ENCODE measurements around the gene EGFR. TPM values are rescaled to one million over a fixed set of nuclear protein-coding genes. Genes with fewer than 3 reads are reported as not detected.

The EGFR gene
- total and polyA plus RNA-seq, 2 experiments from 2014 or later = 0.51 to 0.57 TPM

DNA sequence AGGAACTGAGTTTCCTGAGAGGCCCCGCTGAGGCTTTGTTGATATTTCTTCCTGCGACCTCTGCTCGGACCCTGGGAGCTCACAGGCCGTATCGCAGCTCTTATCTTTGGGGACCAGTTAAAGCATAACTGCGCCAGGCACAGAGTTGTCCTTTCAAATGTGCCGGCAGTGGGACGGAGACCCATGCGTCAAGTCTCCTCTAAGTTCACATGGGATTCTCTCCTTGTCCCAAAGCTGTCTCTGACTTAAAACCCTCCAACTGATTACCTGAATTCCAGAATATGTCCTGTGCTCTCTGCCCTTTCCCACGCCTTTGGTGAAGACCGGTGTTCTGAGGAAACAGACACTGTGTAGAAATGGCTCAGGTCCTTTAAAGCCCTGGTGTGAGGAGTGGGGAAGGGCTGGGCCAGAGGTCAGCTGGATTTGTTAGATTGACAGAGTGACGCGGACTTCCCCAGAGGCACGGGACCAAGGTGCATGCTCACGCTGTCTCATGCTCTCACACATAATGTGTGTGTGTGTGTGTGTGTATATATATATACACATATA lies 169.8 kb downstream of the EGFR start:
- no peaks in the 10 kb centered on the region for H3K27me3 ChIP-seq
- no peaks in the 10 kb centered on the region for H3K36me3 ChIP-seq
- no peak overlapping the region for H3K4me3 ChIP-seq
- H3K27ac ChIP-seq = no peak overlapping the region
- H3K9me3 ChIP-seq (ENCODE audit: low read depth) = no peaks in the 10 kb centered on the region
- TF ChIP-seq, protein P1, sequence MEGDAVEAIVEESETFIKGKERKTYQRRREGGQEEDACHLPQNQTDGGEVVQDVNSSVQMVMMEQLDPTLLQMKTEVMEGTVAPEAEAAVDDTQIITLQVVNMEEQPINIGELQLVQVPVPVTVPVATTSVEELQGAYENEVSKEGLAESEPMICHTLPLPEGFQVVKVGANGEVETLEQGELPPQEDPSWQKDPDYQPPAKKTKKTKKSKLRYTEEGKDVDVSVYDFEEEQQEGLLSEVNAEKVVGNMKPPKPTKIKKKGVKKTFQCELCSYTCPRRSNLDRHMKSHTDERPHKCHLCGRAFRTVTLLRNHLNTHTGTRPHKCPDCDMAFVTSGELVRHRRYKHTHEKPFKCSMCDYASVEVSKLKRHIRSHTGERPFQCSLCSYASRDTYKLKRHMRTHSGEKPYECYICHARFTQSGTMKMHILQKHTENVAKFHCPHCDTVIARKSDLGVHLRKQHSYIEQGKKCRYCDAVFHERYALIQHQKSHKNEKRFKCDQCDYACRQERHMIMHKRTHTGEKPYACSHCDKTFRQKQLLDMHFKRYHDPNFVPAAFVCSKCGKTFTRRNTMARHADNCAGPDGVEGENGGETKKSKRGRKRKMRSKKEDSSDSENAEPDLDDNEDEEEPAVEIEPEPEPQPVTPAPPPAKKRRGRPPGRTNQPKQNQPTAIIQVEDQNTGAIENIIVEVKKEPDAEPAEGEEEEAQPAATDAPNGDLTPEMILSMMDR (IDR thresholded peaks at IDR 0.05; ENCODE audit: low read depth, low read length) = no peak
- H3K4me1 ChIP-seq (ENCODE audit: low read depth) = peaks cover 4% of the 10 kb centered on the region
- no peak for DNase-seq (ENCODE audit: low read depth in 1 of 2, low spot score in 1 of 2)

DNA sequence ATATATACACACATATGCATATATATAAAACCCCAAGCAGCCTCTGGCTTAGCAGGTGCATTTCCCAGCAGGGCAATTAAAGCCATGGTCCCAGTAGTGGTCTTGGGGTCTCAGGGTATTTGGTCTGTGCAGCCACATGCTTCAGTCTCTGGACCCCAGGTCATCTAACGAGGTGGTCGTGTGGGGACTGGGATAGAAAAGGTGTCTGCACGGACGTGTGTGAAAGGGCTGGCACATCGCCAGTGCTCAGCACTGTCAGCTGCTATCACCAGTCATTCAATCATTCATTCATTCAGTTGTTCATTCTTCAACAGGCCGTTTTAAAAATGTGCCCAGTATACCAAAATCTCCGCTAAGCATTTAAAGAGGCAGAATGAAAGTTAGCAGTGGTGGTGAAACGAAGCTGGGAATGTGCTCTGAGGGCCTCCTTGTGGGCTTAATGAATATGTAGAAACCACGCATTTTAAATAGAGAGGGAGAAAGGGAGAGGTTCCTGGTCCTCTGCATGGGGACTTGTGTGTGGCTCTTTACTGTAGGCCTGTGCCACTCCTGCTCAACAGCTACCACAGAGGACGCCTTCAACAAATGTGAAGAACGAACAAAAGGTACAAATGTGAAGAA lies 170.4 kb downstream of the EGFR start:
- no peaks in the 10 kb centered on the region for H3K27me3 ChIP-seq
- no peak overlapping the region for H3K27ac ChIP-seq
- H3K4me1 ChIP-seq (ENCODE audit: low read depth) = peaks cover 4% of the 10 kb centered on the region
- H3K4me3 ChIP-seq = no peak overlapping the region
- H3K36me3 ChIP-seq = no peaks in the 10 kb centered on the region
- TF ChIP-seq, protein P1 (IDR thresholded peaks at IDR 0.05; ENCODE audit: low read depth, low read length) = no peak
- no peak for DNase-seq (ENCODE audit: low read depth in 1 of 2, low spot score in 1 of 2)
- no peaks in the 10 kb centered on the region for H3K9me3 ChIP-seq (ENCODE audit: low read depth)

DNA sequence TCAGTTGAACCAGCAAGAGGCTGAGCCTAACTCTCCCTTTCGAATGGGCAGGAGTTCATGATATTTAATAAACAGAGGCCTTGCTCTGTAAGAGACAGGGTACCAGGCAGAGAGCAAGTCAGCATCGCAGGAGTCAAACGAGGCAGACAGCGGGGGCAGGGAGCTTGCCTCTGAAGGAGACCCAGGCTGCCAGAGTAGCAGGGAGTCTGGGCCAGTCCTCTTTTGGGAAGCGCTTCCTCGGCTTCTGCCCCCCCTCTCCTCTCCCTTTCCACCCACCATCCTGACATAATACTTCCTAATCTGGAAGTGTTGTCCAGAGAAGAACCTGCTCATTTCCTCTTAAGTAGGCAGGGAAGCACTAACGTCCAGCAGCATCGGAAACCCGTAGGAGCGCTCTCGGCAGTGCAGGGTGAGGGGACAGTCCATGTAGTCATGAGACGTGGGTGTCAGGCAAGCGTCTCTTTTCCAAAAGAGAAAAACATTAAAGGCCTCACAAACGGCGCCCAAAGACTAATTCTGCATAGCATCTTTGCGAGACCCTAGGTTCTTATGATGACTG lies 171.1 kb downstream of the EGFR start:
- H3K27ac ChIP-seq = no peak overlapping the region
- H3K4me3 ChIP-seq = no peak overlapping the region
- no peaks in the 10 kb centered on the region for H3K9me3 ChIP-seq (ENCODE audit: low read depth)
- peaks cover 4% of the 10 kb centered on the region for H3K4me1 ChIP-seq (ENCODE audit: low read depth)
- no peak for DNase-seq (ENCODE audit: low read depth in 1 of 2, low spot score in 1 of 2)
- H3K36me3 ChIP-seq = no peaks in the 10 kb centered on the region
- no peaks in the 10 kb centered on the region for H3K27me3 ChIP-seq
- TF ChIP-seq, protein P1 (IDR thresholded peaks at IDR 0.05; ENCODE audit: low read depth, low read length) = no peak

DNA sequence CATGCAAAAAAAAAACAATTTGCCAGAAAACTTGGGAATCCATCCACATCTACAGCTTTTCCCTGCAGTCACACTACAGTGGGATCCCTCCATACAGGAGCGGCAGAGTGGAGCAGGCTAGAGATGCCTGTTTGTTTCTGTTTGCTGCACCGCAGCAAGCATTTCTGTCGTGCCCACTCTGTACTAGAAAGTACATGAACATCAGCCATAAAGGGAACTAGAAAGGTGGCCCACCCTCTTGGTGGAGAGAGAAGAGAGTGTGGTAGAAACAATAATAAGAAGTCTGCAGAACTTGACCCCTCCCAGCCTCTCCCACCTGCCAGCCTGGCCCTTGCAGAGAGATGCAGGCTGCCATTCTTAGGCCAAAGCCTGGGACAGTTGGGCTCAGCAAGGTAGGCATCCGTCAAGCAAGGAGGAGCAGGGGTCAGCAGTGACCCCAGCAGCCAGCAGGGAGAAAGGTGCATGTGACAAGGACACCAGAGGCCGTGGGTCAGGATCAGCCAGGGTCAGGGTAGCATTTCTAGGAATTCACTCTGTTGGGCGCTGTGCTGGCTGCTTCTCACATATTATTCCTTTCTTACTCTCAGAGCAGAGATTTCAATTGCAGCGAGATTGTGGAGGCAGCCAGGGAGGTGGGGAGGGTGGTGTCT lies 171.8 kb downstream of the EGFR start:
- TF ChIP-seq, protein P1 (IDR thresholded peaks at IDR 0.05; ENCODE audit: low read depth, low read length) = no peak

DNA sequence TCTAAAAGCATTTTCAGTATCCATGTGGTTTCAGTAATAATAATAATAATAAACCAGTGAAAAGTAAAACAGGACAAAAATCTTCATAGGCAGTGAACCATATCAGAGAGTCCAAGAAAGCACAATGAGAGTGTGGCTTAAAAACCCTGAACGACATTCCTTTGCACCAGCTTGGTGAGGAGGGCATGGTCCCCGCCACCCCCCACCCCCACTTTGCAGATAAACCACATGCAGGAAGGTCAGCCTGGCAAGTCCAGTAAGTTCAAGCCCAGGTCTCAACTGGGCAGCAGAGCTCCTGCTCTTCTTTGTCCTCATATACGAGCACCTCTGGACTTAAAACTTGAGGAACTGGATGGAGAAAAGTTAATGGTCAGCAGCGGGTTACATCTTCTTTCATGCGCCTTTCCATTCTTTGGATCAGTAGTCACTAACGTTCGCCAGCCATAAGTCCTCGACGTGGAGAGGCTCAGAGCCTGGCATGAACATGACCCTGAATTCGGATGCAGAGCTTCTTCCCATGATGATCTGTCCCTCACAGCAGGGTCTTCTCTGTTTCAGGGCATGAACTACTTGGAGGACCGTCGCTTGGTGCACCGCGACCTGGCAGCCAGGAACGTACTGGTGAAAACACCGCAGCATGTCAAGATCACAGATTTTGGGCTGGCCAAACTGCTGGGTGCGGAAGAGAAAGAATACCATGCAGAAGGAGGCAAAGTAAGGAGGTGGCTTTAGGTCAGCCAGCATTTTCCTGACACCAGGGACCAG lies 172.5 kb downstream of the EGFR start:
- Histone ChIP-seq H3K9me3 (ENCODE audit: low read depth) (no peaks in the 10 kb centered on the region), H3K27ac (no peak overlapping the region), H3K27me3 (no peaks in the 10 kb centered on the region), H3K36me3 (no peaks in the 10 kb centered on the region), H3K4me1 (ENCODE audit: low read depth) (peaks cover 4% of the 10 kb centered on the region), H3K4me3 (no peak overlapping the region)
- no peak for DNase-seq (ENCODE audit: low read depth in 1 of 2, low spot score in 1 of 2)
- TF ChIP-seq, protein P1 (IDR thresholded peaks at IDR 0.05; ENCODE audit: low read depth, low read length) = no peak

More for the DNA sequence above, 171.8 kb downstream of the EGFR start:
- no peaks in the 10 kb centered on the region for H3K9me3 ChIP-seq (ENCODE audit: low read depth)
- H3K4me3 ChIP-seq = no peak overlapping the region
- no peak overlapping the region for H3K27ac ChIP-seq
- no peaks in the 10 kb centered on the region for H3K36me3 ChIP-seq
- no peak for DNase-seq (ENCODE audit: low read depth in 1 of 2, low spot score in 1 of 2)
- peaks cover 4% of the 10 kb centered on the region for H3K4me1 ChIP-seq (ENCODE audit: low read depth)
- no peaks in the 10 kb centered on the region for H3K27me3 ChIP-seq

Measured in cardiac muscle cell (in vitro differentiated cells and primary cell).